ENCODE data around the gene CMA1. TPM values are rescaled to one million over a fixed set of nuclear protein-coding genes. Genes with fewer than 3 reads are reported as not detected.
"Not testable (repeated sequence)": the region's sequence is repeated elsewhere in the genome, so short reads cannot be mapped to it uniquely, and the experiment has no call there.

Gene CMA1
- total RNA-seq, 1 experiment from 2014 or later, result not detected

DNA sequence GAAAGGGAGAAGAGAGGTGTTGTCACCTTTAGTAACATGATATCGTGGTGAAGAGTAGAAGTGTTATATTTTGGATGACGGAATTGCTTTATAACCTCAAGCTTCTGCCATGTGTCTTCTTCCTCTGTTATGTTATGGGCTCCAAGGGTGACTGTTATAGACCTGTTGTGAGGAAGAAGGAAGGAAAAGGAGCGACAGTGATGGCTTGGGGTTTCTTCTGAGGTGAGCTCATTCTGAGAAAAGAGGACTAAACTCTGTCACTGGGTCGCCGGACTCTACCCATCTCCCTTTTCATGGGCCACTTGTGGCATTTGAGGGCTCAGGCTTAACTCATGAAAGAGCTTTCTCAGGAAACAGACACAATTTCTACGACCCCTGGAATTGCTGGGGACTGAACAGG, 1.6 kb downstream of the CMA1 start:
- BruUV-seq (replicated peaks), result no TSS peak
- intact Hi-C loops (cut with micrococcal nuclease; ENCODE audit: unreplicated experiment), result no loop called here
- Histone ChIP-seq H3K27me3 (replicated peaks; ENCODE audit: insufficient read depth, low read depth, low read length, poor library complexity) (no peaks in the 10 kb centered on the region), H3K36me3 (ENCODE audit: insufficient read depth, low read length, poor library complexity, severe bottlenecking) (no peaks in the 10 kb centered on the region), H3K4me1 (ENCODE audit: insufficient read depth, low read length, poor library complexity, severe bottlenecking) (no peaks in the 10 kb centered on the region), H3K9me3 (ENCODE audit: low read depth, low read length, poor library complexity, severe bottlenecking) (no peaks in the 10 kb centered on the region), H3K27ac (ENCODE audit: low read depth, low read length, poor library complexity, severe bottlenecking) (no peak overlapping the region), H3K4me3 (ENCODE audit: low read depth, low read length, poor library complexity, severe bottlenecking) (no peak overlapping the region)
- TF ChIP-seq, protein P1, sequence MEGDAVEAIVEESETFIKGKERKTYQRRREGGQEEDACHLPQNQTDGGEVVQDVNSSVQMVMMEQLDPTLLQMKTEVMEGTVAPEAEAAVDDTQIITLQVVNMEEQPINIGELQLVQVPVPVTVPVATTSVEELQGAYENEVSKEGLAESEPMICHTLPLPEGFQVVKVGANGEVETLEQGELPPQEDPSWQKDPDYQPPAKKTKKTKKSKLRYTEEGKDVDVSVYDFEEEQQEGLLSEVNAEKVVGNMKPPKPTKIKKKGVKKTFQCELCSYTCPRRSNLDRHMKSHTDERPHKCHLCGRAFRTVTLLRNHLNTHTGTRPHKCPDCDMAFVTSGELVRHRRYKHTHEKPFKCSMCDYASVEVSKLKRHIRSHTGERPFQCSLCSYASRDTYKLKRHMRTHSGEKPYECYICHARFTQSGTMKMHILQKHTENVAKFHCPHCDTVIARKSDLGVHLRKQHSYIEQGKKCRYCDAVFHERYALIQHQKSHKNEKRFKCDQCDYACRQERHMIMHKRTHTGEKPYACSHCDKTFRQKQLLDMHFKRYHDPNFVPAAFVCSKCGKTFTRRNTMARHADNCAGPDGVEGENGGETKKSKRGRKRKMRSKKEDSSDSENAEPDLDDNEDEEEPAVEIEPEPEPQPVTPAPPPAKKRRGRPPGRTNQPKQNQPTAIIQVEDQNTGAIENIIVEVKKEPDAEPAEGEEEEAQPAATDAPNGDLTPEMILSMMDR (conservative IDR thresholded peaks at IDR 0.05; ENCODE audit: low read depth, low read length), result no peak
- TF ChIP-seq EZH2 (IDR thresholded peaks at IDR 0.05; ENCODE audit: borderline replicate concordance, low read depth, low read length, poor library complexity, severe bottlenecking), result no peak
- ChIA-PET CTCF (no interaction called here), POLR2A (ENCODE audit: low non-redundant PET) (no interaction called here)
- DNase-seq (ENCODE audit: low spot score), result no peak

DNA sequence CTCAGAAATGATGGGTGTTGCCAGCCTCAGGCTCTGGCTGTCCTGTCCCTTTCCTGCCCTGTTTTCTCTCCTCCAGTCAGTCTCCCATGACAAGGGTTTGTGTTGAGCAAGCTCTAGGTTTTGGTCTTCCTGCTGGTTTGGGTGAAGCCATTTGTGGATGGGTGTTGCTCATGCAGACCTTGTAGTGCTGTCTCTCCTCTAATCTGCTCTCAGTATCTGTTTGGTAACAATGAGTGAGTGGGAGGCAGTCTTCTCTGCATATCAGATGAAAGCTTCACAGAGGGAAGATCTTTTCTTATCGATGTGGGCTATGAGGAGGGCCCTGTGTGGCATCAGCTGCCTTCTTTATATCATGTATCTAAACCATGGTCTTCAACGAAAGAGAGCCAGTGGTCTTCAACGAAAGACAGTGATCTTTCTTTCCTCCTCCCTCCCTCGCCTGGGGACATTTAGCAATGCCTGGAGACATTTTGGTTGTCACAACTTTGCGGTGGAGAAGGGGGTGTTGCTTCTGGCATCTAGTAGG, 3.6 kb downstream of the CMA1 start:
- TF ChIP-seq EZH2 (IDR thresholded peaks at IDR 0.05; ENCODE audit: borderline replicate concordance, low read depth, low read length, poor library complexity, severe bottlenecking), result no peak
- TF ChIP-seq, protein P1 (conservative IDR thresholded peaks at IDR 0.05; ENCODE audit: low read depth, low read length), result no peak
- BruUV-seq (replicated peaks), result no TSS peak
- DNase-seq (ENCODE audit: low spot score), result no peak
- no peaks in the 10 kb centered on the region for H3K36me3 ChIP-seq (ENCODE audit: insufficient read depth, low read length, poor library complexity, severe bottlenecking)
- no peaks in the 10 kb centered on the region for H3K27me3 ChIP-seq (replicated peaks; ENCODE audit: insufficient read depth, low read depth, low read length, poor library complexity)
- no peaks in the 10 kb centered on the region for H3K4me1 ChIP-seq (ENCODE audit: insufficient read depth, low read length, poor library complexity, severe bottlenecking)
- ChIA-PET POLR2A (ENCODE audit: low non-redundant PET) (no interaction called here), CTCF (no interaction called here)
- no peak overlapping the region for H3K4me3 ChIP-seq (ENCODE audit: low read depth, low read length, poor library complexity, severe bottlenecking)
- no peaks in the 10 kb centered on the region for H3K9me3 ChIP-seq (ENCODE audit: low read depth, low read length, poor library complexity, severe bottlenecking)
- intact Hi-C loops (cut with micrococcal nuclease; ENCODE audit: unreplicated experiment), result no loop called here
- H3K27ac ChIP-seq (ENCODE audit: low read depth, low read length, poor library complexity, severe bottlenecking), result no peak overlapping the region

DNA sequence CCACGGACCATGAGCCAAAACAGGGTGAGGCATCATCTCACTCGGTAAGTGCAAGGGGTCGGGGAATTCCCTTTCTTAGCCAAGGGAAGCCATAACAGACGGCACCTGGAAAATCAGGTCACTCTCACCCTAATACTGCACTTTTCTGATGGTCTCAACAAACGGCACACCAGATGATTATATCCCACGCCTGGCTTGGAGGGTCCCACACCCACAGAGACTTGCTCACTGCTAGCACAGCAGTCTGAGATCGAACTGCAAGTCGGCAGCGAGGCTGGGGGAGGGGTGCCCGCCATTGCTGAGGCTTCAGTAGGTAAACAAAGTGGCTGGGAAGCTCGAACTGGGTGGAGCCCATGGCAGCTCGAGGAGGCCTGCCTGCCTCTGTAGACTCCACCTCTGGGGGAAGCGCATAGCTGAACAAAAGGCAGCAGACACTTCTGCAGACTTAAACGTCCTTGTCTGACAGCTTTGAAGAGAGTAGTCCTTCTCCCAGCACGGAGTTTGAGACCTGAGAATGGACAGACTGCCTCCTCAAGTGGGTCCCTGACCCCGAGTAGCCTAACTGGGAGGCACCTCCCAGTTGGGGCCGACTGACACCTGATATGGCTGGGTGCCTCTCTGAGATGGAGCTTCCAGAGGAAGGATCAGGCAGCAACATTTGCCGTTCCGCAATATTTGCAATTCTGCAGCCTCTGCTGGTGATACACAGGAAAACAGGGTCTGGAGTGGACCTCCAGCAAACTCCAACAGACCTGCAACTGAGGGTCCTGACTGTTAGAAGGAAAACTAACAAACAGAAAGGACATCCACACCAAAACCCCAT, 16.3 kb downstream of the CMA1 start:
- not testable (repeated sequence) for BruUV-seq (replicated peaks)

More for the DNA sequence above, 16.3 kb downstream of the CMA1 start:
- H3K27ac ChIP-seq (ENCODE audit: low read depth, low read length, poor library complexity, severe bottlenecking); H3K4me1 ChIP-seq (ENCODE audit: insufficient read depth, low read length, poor library complexity, severe bottlenecking); H3K27me3 ChIP-seq (replicated peaks; ENCODE audit: insufficient read depth, low read depth, low read length, poor library complexity); H3K9me3 ChIP-seq (ENCODE audit: low read depth, low read length, poor library complexity, severe bottlenecking); POLR2A ChIA-PET (ENCODE audit: low non-redundant PET); CTCF ChIA-PET; DNase-seq (ENCODE audit: low spot score); intact Hi-C loops (cut with micrococcal nuclease; ENCODE audit: unreplicated experiment); H3K36me3 ChIP-seq (ENCODE audit: insufficient read depth, low read length, poor library complexity, severe bottlenecking); H3K4me3 ChIP-seq (ENCODE audit: low read depth, low read length, poor library complexity, severe bottlenecking): not testable (repeated sequence)
